ENCODE results near the gene CLBA1. TPM values are rescaled to one million over a fixed set of nuclear protein-coding genes. Genes with fewer than 3 reads are reported as not detected.

Gene CLBA1
- polyA plus RNA-seq (2013, experiment 1 of 2) = 5.1 TPM
- polyA plus RNA-seq (2013, experiment 2 of 2) = 5.4 TPM

DNA sequence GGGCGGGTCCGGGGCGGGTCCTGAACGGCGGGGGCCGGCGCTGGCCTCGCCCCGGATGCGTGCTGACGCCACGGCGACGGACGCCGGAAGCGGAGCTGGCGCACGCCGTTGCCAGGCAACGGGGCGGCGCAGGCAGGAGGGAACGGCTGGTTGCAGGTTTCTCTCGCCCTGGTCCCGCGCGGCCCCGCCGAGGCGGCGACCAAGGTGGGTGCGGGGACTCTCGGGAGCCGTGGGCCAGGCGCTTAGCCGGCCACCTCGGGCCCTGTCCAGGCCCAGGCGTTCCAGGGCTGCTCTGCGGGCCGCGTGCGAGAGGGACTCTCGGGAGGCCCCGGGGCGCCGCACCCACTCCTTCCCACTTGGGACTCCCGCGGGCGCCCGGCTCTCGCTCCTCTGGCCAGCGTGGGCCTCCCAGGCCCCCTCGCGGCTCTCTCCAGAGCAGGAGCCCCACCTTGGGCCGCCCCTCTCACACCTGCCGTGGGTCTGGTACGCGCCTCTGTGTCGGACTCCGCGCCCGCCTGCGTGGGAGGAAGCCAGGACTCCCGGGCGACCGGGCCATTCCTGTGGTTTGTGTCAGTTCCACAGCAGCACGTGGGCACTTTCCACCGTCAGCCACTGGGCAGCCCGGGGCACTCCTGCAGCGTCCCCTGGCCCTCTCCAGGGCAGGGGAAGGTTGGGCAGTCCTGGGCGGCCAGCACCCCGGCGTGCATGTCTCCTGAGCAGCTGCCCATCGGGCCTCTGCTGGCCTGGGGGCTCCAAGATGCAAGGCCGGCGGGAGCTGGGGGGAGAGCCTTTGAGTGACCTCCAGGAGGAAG is at the start of gene CLBA1:
Gene CLBA1 (plus strand): TSS at position 114 of the 812 bp plus-strand sequence. CDS start 644 bp downstream, at position 758.
- Histone ChIP-seq H3K4me2 (ENCODE audit: low read length, poor library complexity, severe bottlenecking) (peak within 1 kb of the TSS; percentile 86), H2BK120ac (ENCODE audit: low read depth, low read length) (no peak within 1 kb of the TSS)
- WGBS = 8% methylated on average over 60 of the region's 77 CpGs

DNA sequence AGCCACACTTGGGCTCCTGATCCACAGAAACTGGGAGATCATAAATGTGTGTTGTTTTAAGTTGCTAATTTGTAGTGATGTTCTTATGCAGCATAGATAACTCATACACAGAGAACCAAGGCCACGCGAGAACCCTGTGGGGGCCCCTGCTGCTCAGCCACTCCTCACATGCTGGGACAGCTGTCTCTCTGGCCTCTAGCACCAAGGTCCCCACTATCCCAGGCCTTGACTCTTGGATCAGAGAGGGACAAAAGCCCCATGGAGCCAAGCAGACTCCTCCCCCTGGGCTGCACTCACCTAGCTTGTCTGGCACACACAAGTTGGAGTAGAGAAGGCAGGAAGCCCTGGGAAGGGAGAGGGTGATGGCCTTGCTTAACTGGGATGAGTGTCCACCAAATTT is 49.6 kb upstream of the CLBA1 start:
- Histone ChIP-seq H3K79me1 (replicated peaks; ENCODE audit: low read length, poor library complexity, severe bottlenecking) (no peaks in the 10 kb centered on the region), H3K36me3 (ENCODE audit: control insufficient read depth in 1 of 2, insufficient read depth in 2 of 2, low read depth in 1 of 2, low read length in 2 of 2) (peaks cover 22 to 42% of the 10 kb centered on the region in 2 experiments)
- 25% methylated on average over 2 of the region's 2 CpGs for WGBS

More for the DNA sequence above, at the start of gene CLBA1:
- H2BK12ac ChIP-seq (ENCODE audit: low read length in 2 of 2) = peak within 1 kb of the TSS; percentile 18 to 57
- peaks cover 16% of the 10 kb centered on the region for H3K79me1 ChIP-seq (replicated peaks; ENCODE audit: low read length, poor library complexity, severe bottlenecking)
- H2AFZ ChIP-seq (ENCODE audit: low read depth, low read length) = peak within 1 kb of the TSS; percentile 88
- peak; percentile 90 for DNase-seq
- H4K8ac ChIP-seq (ENCODE audit: low read length) = peak within 1 kb of the TSS; percentile 81
- peak within 1 kb of the TSS; percentile 25 to 61 for H3K18ac ChIP-seq (ENCODE audit: low read depth in 1 of 2, low read length in 2 of 2)
- H2BK15ac ChIP-seq (ENCODE audit: low read depth, poor library complexity, severe bottlenecking) = peak within 1 kb of the TSS; percentile 73
- peak within 1 kb of the TSS; percentile 79 to 80 for H3K4me3 ChIP-seq (ENCODE audit: insufficient read depth in 1 of 2, low read depth in 1 of 2, low read length in 2 of 2)
- no peaks in the 10 kb centered on the region for H3K27me3 ChIP-seq (ENCODE audit: control insufficient read depth in 1 of 2, insufficient read depth in 1 of 2, low read length in 2 of 2)
- H3K36me3 ChIP-seq (ENCODE audit: control insufficient read depth in 1 of 2, insufficient read depth in 2 of 2, low read depth in 1 of 2, low read length in 2 of 2) = peaks cover 12 to 20% of the 10 kb centered on the region in 2 experiments
- H3K9ac ChIP-seq (ENCODE audit: low read length) = peak within 1 kb of the TSS; percentile 95
- no peak within 1 kb of the TSS for H3K27ac ChIP-seq (ENCODE audit: low read length, poor library complexity, severe bottlenecking)
- H4K91ac ChIP-seq (ENCODE audit: low read length) = peak within 1 kb of the TSS; percentile 80
- peak within 1 kb of the TSS; percentile 16 to 40 for H3K4ac ChIP-seq (ENCODE audit: low read depth in 1 of 2, low read length in 2 of 2)
- peaks cover 31% of the 10 kb centered on the region for H3K4me1 ChIP-seq (ENCODE audit: control insufficient read depth, insufficient read depth, low read depth, low read length)
- no peaks in the 10 kb centered on the region for H3K9me3 ChIP-seq (ENCODE audit: control insufficient read depth, low read length)
- H2AK5ac ChIP-seq (ENCODE audit: low read length, severe bottlenecking) = peak within 1 kb of the TSS; percentile 74
- H3K23ac ChIP-seq (ENCODE audit: low read length in 2 of 2) = no peak within 1 kb of the TSS
- H3K14ac ChIP-seq (ENCODE audit: low read length in 2 of 2) = peak within 1 kb of the TSS in 1 of 2 experiments; percentile 9
- H2BK5ac ChIP-seq (ENCODE audit: low read depth, low read length, poor library complexity, severe bottlenecking) = no peak within 1 kb of the TSS

DNA sequence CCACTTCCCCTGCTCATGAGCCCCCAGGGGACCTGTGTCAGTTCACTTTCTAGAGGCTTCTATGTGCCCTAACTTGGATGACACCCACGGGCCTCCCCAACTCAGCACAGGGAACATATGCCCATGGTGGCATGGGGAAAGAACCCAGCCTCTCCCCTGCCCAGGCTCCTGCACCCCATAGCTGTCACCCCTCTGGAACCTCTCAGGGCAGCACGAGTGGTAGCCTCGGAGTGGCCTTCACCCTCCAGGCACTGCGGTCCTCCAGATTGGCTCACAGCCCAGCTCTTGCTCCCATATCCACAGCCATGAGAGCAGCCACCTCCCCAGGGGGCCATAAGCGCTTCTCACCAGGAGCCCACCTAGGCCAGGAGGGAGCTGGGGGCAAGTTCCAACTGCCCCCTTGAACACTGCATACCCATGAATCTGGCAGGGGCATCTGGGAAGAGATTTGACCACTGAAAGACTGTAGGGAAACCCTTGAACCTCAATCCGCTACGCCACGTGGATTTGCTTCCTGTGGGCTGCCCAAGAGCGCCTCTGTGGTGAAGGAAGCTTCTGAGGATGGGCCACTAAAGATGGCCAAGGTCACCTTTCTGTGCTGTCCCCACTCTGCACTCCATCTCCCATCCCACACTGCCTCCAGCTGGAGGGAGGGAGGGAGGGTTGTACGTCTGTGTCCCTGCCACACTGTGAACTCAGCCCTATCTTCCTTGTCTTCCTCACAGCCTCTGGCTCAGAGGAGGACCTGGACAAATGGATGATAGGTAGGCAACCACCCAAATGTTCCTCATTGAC is 49.0 kb upstream of the CLBA1 start:
- H3K4ac ChIP-seq (ENCODE audit: low read depth in 1 of 2, low read length in 2 of 2) = no peak overlapping the region
- no peak overlapping the region for H3K18ac ChIP-seq (ENCODE audit: low read depth in 1 of 2, low read length in 2 of 2)
- no peak overlapping the region for H3K14ac ChIP-seq (ENCODE audit: low read length in 2 of 2)
- H2BK15ac ChIP-seq (ENCODE audit: low read depth, poor library complexity, severe bottlenecking) = no peak overlapping the region
- H3K23ac ChIP-seq (ENCODE audit: low read length in 2 of 2) = no peak overlapping the region
- H2BK5ac ChIP-seq (ENCODE audit: low read depth, low read length, poor library complexity, severe bottlenecking) = no peak overlapping the region
- H3K27me3 ChIP-seq (ENCODE audit: control insufficient read depth in 1 of 2, insufficient read depth in 1 of 2, low read length in 2 of 2) = peaks cover 18 to 34% of the 10 kb centered on the region in 2 experiments
- no peak overlapping the region for H2AFZ ChIP-seq (ENCODE audit: low read depth, low read length)
- H2BK12ac ChIP-seq (ENCODE audit: low read length in 2 of 2) = no peak overlapping the region
- H3K27ac ChIP-seq (ENCODE audit: low read length, poor library complexity, severe bottlenecking) = no peak overlapping the region
- H3K79me1 ChIP-seq (replicated peaks; ENCODE audit: low read length, poor library complexity, severe bottlenecking) = no peaks in the 10 kb centered on the region
- H4K91ac ChIP-seq (ENCODE audit: low read length) = no peak overlapping the region
- H4K8ac ChIP-seq (ENCODE audit: low read length) = no peak overlapping the region
- no peaks in the 10 kb centered on the region for H3K9me3 ChIP-seq (ENCODE audit: control insufficient read depth, low read length)
- H3K9ac ChIP-seq (ENCODE audit: low read length) = no peak overlapping the region
- no peak overlapping the region for H3K4me3 ChIP-seq (ENCODE audit: insufficient read depth in 1 of 2, low read depth in 1 of 2, low read length in 2 of 2)
- H2AK5ac ChIP-seq (ENCODE audit: low read length, severe bottlenecking) = no peak overlapping the region
- peaks cover 13% of the 10 kb centered on the region for H3K4me1 ChIP-seq (ENCODE audit: control insufficient read depth, insufficient read depth, low read depth, low read length)
- H3K4me2 ChIP-seq (ENCODE audit: low read length, poor library complexity, severe bottlenecking) = no peak overlapping the region
- H2BK120ac ChIP-seq (ENCODE audit: low read depth, low read length) = no peak overlapping the region
- 67% methylated on average over 8 of the region's 10 CpGs for whole genome bisulfite sequencing
- H3K36me3 ChIP-seq (ENCODE audit: control insufficient read depth in 1 of 2, insufficient read depth in 2 of 2, low read depth in 1 of 2, low read length in 2 of 2) = peaks cover 26 to 48% of the 10 kb centered on the region in 2 experiments
- no peak for DNase-seq

More for the DNA sequence above, 49.6 kb upstream of the CLBA1 start:
- Histone ChIP-seq H2AFZ (ENCODE audit: low read depth, low read length) (no peak overlapping the region), H3K4ac (ENCODE audit: low read depth in 1 of 2, low read length in 2 of 2) (no peak overlapping the region), H2BK15ac (ENCODE audit: low read depth, poor library complexity, severe bottlenecking) (no peak overlapping the region), H3K18ac (ENCODE audit: low read depth in 1 of 2, low read length in 2 of 2) (no peak overlapping the region), H2BK5ac (ENCODE audit: low read depth, low read length, poor library complexity, severe bottlenecking) (no peak overlapping the region), H3K9me3 (ENCODE audit: control insufficient read depth, low read length) (no peaks in the 10 kb centered on the region), H3K27ac (ENCODE audit: low read length, poor library complexity, severe bottlenecking) (no peak overlapping the region), H4K91ac (ENCODE audit: low read length) (no peak overlapping the region), H3K27me3 (ENCODE audit: control insufficient read depth in 1 of 2, insufficient read depth in 1 of 2, low read length in 2 of 2) (peaks cover 20 to 36% of the 10 kb centered on the region in 2 experiments), H3K23ac (ENCODE audit: low read length in 2 of 2) (no peak overlapping the region), H2BK12ac (ENCODE audit: low read length in 2 of 2) (no peak overlapping the region), H3K4me3 (ENCODE audit: insufficient read depth in 1 of 2, low read depth in 1 of 2, low read length in 2 of 2) (no peak overlapping the region), H3K4me2 (ENCODE audit: low read length, poor library complexity, severe bottlenecking) (no peak overlapping the region), H2BK120ac (ENCODE audit: low read depth, low read length) (no peak overlapping the region), H3K14ac (ENCODE audit: low read length in 2 of 2) (no peak overlapping the region), H2AK5ac (ENCODE audit: low read length, severe bottlenecking) (no peak overlapping the region), H4K8ac (ENCODE audit: low read length) (no peak overlapping the region), H3K9ac (ENCODE audit: low read length) (no peak overlapping the region), H3K4me1 (ENCODE audit: control insufficient read depth, insufficient read depth, low read depth, low read length) (peaks cover 13% of the 10 kb centered on the region)
- no peak for DNase-seq

DNA sequence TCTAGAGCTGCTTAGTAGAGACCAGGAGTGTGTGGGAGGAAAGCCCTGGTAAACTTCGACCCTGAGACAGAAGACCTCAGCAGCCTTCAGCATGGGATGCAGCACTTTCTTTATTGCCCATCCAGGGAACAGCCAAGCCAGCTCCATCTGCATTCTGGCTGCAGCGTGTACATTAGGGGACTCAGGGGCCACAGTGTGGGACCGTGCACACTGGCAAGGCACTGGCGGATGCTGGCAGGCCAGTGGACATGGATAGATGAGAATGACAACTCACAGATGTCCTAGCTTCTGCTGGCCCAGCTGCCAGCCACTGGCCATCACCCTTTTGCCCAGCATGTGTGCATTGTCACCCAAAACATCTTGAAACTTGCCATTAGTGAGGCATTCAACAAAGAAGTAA is 48.4 kb upstream of the CLBA1 start:
- Histone ChIP-seq H3K4me2 (ENCODE audit: low read length, poor library complexity, severe bottlenecking) (no peak overlapping the region), H4K8ac (ENCODE audit: low read length) (no peak overlapping the region), H3K4ac (ENCODE audit: low read depth in 1 of 2, low read length in 2 of 2) (no peak overlapping the region), H3K4me1 (ENCODE audit: control insufficient read depth, insufficient read depth, low read depth, low read length) (peaks cover 8% of the 10 kb centered on the region), H3K14ac (ENCODE audit: low read length in 2 of 2) (no peak overlapping the region), H3K27ac (ENCODE audit: low read length, poor library complexity, severe bottlenecking) (no peak overlapping the region), H2BK120ac (ENCODE audit: low read depth, low read length) (no peak overlapping the region), H3K4me3 (ENCODE audit: insufficient read depth in 1 of 2, low read depth in 1 of 2, low read length in 2 of 2) (no peak overlapping the region), H2BK12ac (ENCODE audit: low read length in 2 of 2) (no peak overlapping the region), H3K23ac (ENCODE audit: low read length in 2 of 2) (no peak overlapping the region), H4K91ac (ENCODE audit: low read length) (no peak overlapping the region), H2AK5ac (ENCODE audit: low read length, severe bottlenecking) (no peak overlapping the region), H2AFZ (ENCODE audit: low read depth, low read length) (no peak overlapping the region), H2BK15ac (ENCODE audit: low read depth, poor library complexity, severe bottlenecking) (no peak overlapping the region), H2BK5ac (ENCODE audit: low read depth, low read length, poor library complexity, severe bottlenecking) (no peak overlapping the region), H3K36me3 (ENCODE audit: control insufficient read depth in 1 of 2, insufficient read depth in 2 of 2, low read depth in 1 of 2, low read length in 2 of 2) (peaks cover 30 to 54% of the 10 kb centered on the region in 2 experiments), H3K27me3 (ENCODE audit: control insufficient read depth in 1 of 2, insufficient read depth in 1 of 2, low read length in 2 of 2) (peaks cover 12 to 30% of the 10 kb centered on the region in 2 experiments), H3K9ac (ENCODE audit: low read length) (no peak overlapping the region), H3K18ac (ENCODE audit: low read depth in 1 of 2, low read length in 2 of 2) (no peak overlapping the region), H3K79me1 (replicated peaks; ENCODE audit: low read length, poor library complexity, severe bottlenecking) (no peaks in the 10 kb centered on the region), H3K9me3 (ENCODE audit: control insufficient read depth, low read length) (no peaks in the 10 kb centered on the region)
- no peak for DNase-seq
- 88% methylated on average over 4 of the region's 4 CpGs for whole genome bisulfite sequencing
